Keratinocyte (primary cell): ENCODE measurements around the gene SKIC3. TPM values are rescaled to one million over a fixed set of nuclear protein-coding genes. Genes with fewer than 3 reads are reported as not detected.
A peak's percentile ranks its signal among the peaks of the same experiment; 100 is the strongest.

Experiments
- DNase-seq: peaks from one replicate; pipeline ENCODE4 v3.0.0-alpha.2; 2011; ENCODE audit warnings: low read depth, missing footprints, low spot score
- FAIRE-seq: peaks from 2 replicates; lab custom pipeline; 2011; peaks lifted over from hg19 to GRCh38; lab: Jason Lieb, UNC
- H2AFZ ChIP-seq: 2 replicates; pipeline ENCODE4 v1.6.0; 2012; ENCODE audit warnings: low read length, control low read depth, inconsistent platforms; ENCODE audit not compliant: control insufficient read depth
- H3K27ac ChIP-seq: 2 replicates; pipeline ENCODE4 v1.5.1; 2011; ENCODE audit warnings: low read length; ENCODE audit not compliant: control insufficient read depth, insufficient read depth
- H3K27me3 ChIP-seq: 3 replicates; pipeline ENCODE4 v1.6.0; 2011; ENCODE audit warnings: low read length; ENCODE audit not compliant: control insufficient read depth, insufficient read depth; ENCODE audit errors: extremely low read depth
- H3K36me3 ChIP-seq, 2 experiments: 2 replicates in 1 of 2; 3 replicates in 1 of 2; pipeline ENCODE4 v1.5.1; 2011; ENCODE audit warnings: low read length in 2 of 2, mild to moderate bottlenecking in 1 of 2; ENCODE audit not compliant: control insufficient read depth in 2 of 2, insufficient read depth in 2 of 2; ENCODE audit errors: extremely low read depth in 1 of 2
- H3K4me1 ChIP-seq: 3 replicates; pipeline ENCODE4 v1.5.1; 2011; ENCODE audit warnings: low read length; ENCODE audit not compliant: control insufficient read depth, insufficient read depth; ENCODE audit errors: extremely low read depth
- H3K4me2 ChIP-seq: 3 replicates; pipeline ENCODE4 v1.6.0; 2011; ENCODE audit warnings: low read depth, low read length; ENCODE audit not compliant: control insufficient read depth, insufficient read depth; ENCODE audit errors: extremely low read depth
- H3K4me3 ChIP-seq, 3 experiments: fragments of 200-600 bp in 1 of 3; sonication (generic) in 1 of 3; 2 replicates in 2 of 3; 3 replicates in 1 of 3; pipeline ENCODE4 v1.5.1; 2011 to 2016; ENCODE audit warnings: low read length in 3 of 3, mild to moderate bottlenecking in 3 of 3, control low read depth in 2 of 3, inconsistent platforms in 1 of 3, low read depth in 1 of 3, mixed read lengths in 1 of 3, mixed run types in 1 of 3, moderate library complexity in 1 of 3; ENCODE audit not compliant: control insufficient read depth in 2 of 3, insufficient read depth in 2 of 3; ENCODE audit errors: extremely low read depth in 1 of 3
- H3K79me2 ChIP-seq: 2 replicates; pipeline ENCODE4 v1.6.0; 2012; ENCODE audit warnings: low read length; ENCODE audit not compliant: control insufficient read depth, insufficient read depth
- H3K9ac ChIP-seq: 3 replicates; pipeline ENCODE4 v1.6.0; 2011; ENCODE audit warnings: low read length; ENCODE audit not compliant: control insufficient read depth, insufficient read depth; ENCODE audit errors: extremely low read depth
- H3K9me1 ChIP-seq: 3 replicates; pipeline ENCODE4 v1.6.0; 2011; ENCODE audit warnings: low read length; ENCODE audit not compliant: control insufficient read depth, insufficient read depth; ENCODE audit errors: extremely low read depth
- H3K9me3 ChIP-seq: 2 replicates; pipeline ENCODE4 v1.5.1; 2012; ENCODE audit warnings: low read depth, low read length; ENCODE audit not compliant: control insufficient read depth
- H4K20me1 ChIP-seq: 3 replicates; pipeline ENCODE4 v1.6.0; 2011; ENCODE audit warnings: low read length; ENCODE audit not compliant: control insufficient read depth, insufficient read depth; ENCODE audit errors: extremely low read depth
- EZH2 ChIP-seq: IDR thresholded peaks from one replicate; pipeline ENCODE4 v1.6.1; 2012; ENCODE audit warnings: inconsistent platforms, mild to moderate bottlenecking, low read length, moderate library complexity
- dilution Hi-C: fragments of 300-500 bp; cut with MboI; formaldehyde crosslinking; loops from one replicate; pipeline ENCODE4 v1.7.0; 2020; ENCODE audit warnings: low sequenced_read_pairs; ENCODE audit not compliant: extremely low pct_ligation_motif_present
- polyA plus RNA-seq, 5 experiments: library from polyadenylated mRNA; depleted of rRNA in 3 of 5; stranded (reverse) in 3 of 5; stranded (forward) in 1 of 5; unstranded in 1 of 5; fragments of >200 nt; gene quantifications; 1 replicate in 1 of 5; 2 replicates in 3 of 5; 3 replicates in 1 of 5; pipeline versions ENCODE4 v1.2.1 to v1.2.3, GENCODE V29; 2011 to 2012; ENCODE audit warnings: missing spikeins in 2 of 5, low read depth in 1 of 5, low replicate concordance in 1 of 5
- TF ChIP-seq, protein P1 (sequence below), 3 experiments: IDR thresholded peaks in 1 of 3; conservative IDR thresholded peaks in 1 of 3; optimal IDR thresholded peaks in 1 of 3; 2 replicates in 2 of 3; 3 replicates in 1 of 3; pipeline versions ENCODE3 to v1.5.1; 2011; ENCODE audit warnings: low read length in 3 of 3, mild to moderate bottlenecking in 3 of 3, moderate library complexity in 2 of 3, control low read depth in 1 of 3, inconsistent platforms in 1 of 3; ENCODE audit not compliant: insufficient read depth in 2 of 3; ENCODE audit errors: extremely low read depth in 1 of 3

SKIC3 gene
- polyA plus RNA-seq, 1 donor (not counting 4 experiments of a cell fraction or from before 2014, with no cell fraction given): 63.8 TPM

DNA sequence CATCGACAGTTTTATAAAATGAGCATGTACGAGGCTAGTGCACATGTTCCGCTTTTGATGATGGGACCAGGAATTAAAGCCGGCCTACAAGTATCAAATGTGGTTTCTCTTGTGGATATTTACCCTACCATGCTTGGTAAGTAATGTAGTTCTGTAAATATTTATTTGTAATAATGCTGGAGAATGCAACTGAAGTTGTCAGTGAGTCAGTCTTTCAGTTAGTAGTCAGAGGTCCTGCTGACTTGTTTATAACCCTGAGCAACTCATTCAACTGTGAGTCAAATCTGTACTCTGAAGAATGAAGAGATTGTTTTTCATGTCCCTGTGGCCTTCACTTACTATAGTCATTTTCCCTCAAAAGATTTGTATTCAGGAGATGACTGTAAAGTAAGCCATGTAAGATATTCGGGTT is 36.7 kb upstream of the SKIC3 start:
- H3K9me3 ChIP-seq: no peaks in the 10 kb centered on the region
- FAIRE-seq (peak; percentile 77), DNase-seq (peak; percentile 48)
- no peaks in the 10 kb centered on the region for H4K20me1 ChIP-seq
- H3K4me1 ChIP-seq: peaks cover 11% of the 10 kb centered on the region
- no peak for TF ChIP-seq EZH2
- TF ChIP-seq, protein P1, sequence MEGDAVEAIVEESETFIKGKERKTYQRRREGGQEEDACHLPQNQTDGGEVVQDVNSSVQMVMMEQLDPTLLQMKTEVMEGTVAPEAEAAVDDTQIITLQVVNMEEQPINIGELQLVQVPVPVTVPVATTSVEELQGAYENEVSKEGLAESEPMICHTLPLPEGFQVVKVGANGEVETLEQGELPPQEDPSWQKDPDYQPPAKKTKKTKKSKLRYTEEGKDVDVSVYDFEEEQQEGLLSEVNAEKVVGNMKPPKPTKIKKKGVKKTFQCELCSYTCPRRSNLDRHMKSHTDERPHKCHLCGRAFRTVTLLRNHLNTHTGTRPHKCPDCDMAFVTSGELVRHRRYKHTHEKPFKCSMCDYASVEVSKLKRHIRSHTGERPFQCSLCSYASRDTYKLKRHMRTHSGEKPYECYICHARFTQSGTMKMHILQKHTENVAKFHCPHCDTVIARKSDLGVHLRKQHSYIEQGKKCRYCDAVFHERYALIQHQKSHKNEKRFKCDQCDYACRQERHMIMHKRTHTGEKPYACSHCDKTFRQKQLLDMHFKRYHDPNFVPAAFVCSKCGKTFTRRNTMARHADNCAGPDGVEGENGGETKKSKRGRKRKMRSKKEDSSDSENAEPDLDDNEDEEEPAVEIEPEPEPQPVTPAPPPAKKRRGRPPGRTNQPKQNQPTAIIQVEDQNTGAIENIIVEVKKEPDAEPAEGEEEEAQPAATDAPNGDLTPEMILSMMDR (optimal IDR thresholded peaks at IDR 0.05 in 1 of 3, IDR thresholded peaks at IDR 0.05 in 1 of 3, conservative IDR thresholded peaks at IDR 0.05 in 1 of 3; ENCODE audit: extremely low read depth in 1 of 3, insufficient read depth in 2 of 3, low read length in 3 of 3): no peak
- H3K27me3 ChIP-seq: no peaks in the 10 kb centered on the region
- dilution Hi-C loops: no loop called here
- no peak overlapping the region for H3K4me2 ChIP-seq
- H3K9me1 ChIP-seq: no peaks in the 10 kb centered on the region
- no peak overlapping the region for H2AFZ ChIP-seq
- H3K4me3 ChIP-seq: no peak overlapping the region
- H3K36me3 ChIP-seq: no peaks in the 10 kb centered on the region
- no peaks in the 10 kb centered on the region for H3K79me2 ChIP-seq
- peak overlapping the region; percentile 44 for H3K27ac ChIP-seq
- no peak overlapping the region for H3K9ac ChIP-seq

DNA sequence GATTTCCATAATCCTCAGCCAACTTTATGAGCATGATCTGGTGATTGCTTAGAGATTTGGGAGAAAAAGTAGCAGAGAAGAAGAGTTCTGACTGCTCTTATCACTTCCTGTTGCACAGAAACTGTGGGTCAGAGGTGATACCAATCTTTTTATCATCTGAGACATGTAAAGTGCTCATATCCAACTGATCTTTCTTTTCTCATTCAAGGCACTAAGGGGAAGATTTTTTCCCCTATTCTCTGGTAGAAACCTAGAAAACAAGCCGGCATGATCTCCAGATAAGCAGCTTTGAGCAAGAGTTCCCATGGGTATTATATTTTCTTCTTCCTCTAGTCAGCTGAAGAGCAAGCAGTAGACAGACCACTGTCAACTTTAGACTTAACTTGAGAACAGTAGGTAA is 36.1 kb upstream of the SKIC3 start:
- FAIRE-seq: no peak

More for the DNA sequence above, 36.1 kb upstream of the SKIC3 start:
- Histone ChIP-seq H3K9ac (no peak overlapping the region), H3K27ac (peak overlapping the region; percentile 32), H3K27me3 (no peaks in the 10 kb centered on the region), H2AFZ (no peak overlapping the region), H3K36me3 (no peaks in the 10 kb centered on the region), H3K4me2 (no peak overlapping the region), H3K4me3 (no peak overlapping the region), H3K9me1 (no peaks in the 10 kb centered on the region), H3K4me1 (peaks cover 11% of the 10 kb centered on the region), H3K9me3 (no peaks in the 10 kb centered on the region), H3K79me2 (no peaks in the 10 kb centered on the region), H4K20me1 (no peaks in the 10 kb centered on the region)
- no peak for TF ChIP-seq EZH2
- TF ChIP-seq, protein P1 (optimal IDR thresholded peaks at IDR 0.05 in 1 of 3, IDR thresholded peaks at IDR 0.05 in 1 of 3, conservative IDR thresholded peaks at IDR 0.05 in 1 of 3; ENCODE audit: extremely low read depth in 1 of 3, insufficient read depth in 2 of 3, low read length in 3 of 3): no peak
- dilution Hi-C loops: no loop called here
- DNase-seq: no peak
